COR-L47 (cell line): ENCODE results near the gene FLNA.
"Not testable (repeated sequence)": the region's sequence is repeated elsewhere in the genome, so short reads cannot be mapped to it uniquely, and the experiment has no call there.

Source experiments
- DNase-seq: peaks from one replicate; lab custom pipeline; 2025; lab: John Stamatoyannopoulos, UW

FLNA gene

GRCh38 chrX:154304846-154305245, 69.6 kb downstream of the FLNA start:
- no peak for DNase-seq

- no peak for DNase-seq
Observed at GRCh38 chrX:154303476-154303875, 71.0 kb downstream of the FLNA start.

- not testable (repeated sequence) for DNase-seq
Observed at GRCh38 chrX:154302998-154303397, 71.4 kb downstream of the FLNA start.

- DNase-seq: no peak
Observed at GRCh38 chrX:154300816-154301215, 73.6 kb downstream of the FLNA start.
